Posterior cingulate gyrus (tissue), 11 donors: ENCODE data around the gene MFAP2.
A peak's percentile ranks its signal among the peaks of the same experiment; 100 is the strongest.

ENCODE experiments used
- DNase-seq, 10 donors: peaks; one replicate each; pipeline versions ENCODE4 v3.0.0 to v3.0.0-alpha.2; 2020 to 2021; ENCODE audit warnings: mixed read lengths in 3 of 10
- intact Hi-C: fragments of 100-400 bp; cut with DNase I; formaldehyde crosslinking; loops from one replicate; pipeline ENCODE4 v1.15.1; 2023

MFAP2 gene

GRCh38 chr1:16980473-16981268 lies at the start of gene MFAP2:
Gene MFAP2 (minus strand): TSS chr1:16980620. CDS start chr1:16978273, 2,347 bp downstream.
- intact Hi-C loops, result no loop called here
- no peak for DNase-seq

- intact Hi-C loops, result no loop called here
- DNase-seq, result no peak
These were observed 49.8 kb upstream of the MFAP2 start for GRCh38 chr1:17030206-17030605.

- no peak for DNase-seq
- intact Hi-C loops, result no loop called here
These were observed 48.3 kb upstream of the MFAP2 start for GRCh38 chr1:17028662-17029188.

- intact Hi-C loops, result no loop called here
These were observed 47.5 kb upstream of the MFAP2 start for GRCh38 chr1:17027900-17028299.

GRCh38 chr1:17027403-17027802 lies 47.0 kb upstream of the MFAP2 start:
- no peak for DNase-seq
- intact Hi-C loops, result no loop called here

More at GRCh38 chr1:17027900-17028299, 47.5 kb upstream of the MFAP2 start:
- DNase-seq, result no peak

- intact Hi-C loops, result no loop called here
- no peak for DNase-seq
These were observed 44.3 kb upstream of the MFAP2 start for GRCh38 chr1:17024721-17025120.

GRCh38 chr1:17023573-17023972 lies 43.2 kb upstream of the MFAP2 start:
- no peak for DNase-seq
- intact Hi-C loops, result no loop called here

- no peak for DNase-seq
- intact Hi-C loops, result no loop called here
These were observed 42.7 kb upstream of the MFAP2 start for GRCh38 chr1:17023102-17023501.

GRCh38 chr1:17021896-17022295 lies 41.5 kb upstream of the MFAP2 start:
- intact Hi-C loops, result no loop called here

GRCh38 chr1:17020502-17020901 lies 40.1 kb upstream of the MFAP2 start:
- intact Hi-C loops, result no loop called here

More at GRCh38 chr1:17021896-17022295, 41.5 kb upstream of the MFAP2 start:
- DNase-seq, result peak in 7 of 10 donors; percentile 14 to 91 (median 43)

GRCh38 chr1:17018849-17019248 lies 38.4 kb upstream of the MFAP2 start:
- no peak for DNase-seq
- intact Hi-C loops, result loop anchor here (10.0 kb wide), 1 partner anchor 54 kb away; no protein-coding TSS in a partner anchor

More at GRCh38 chr1:17020502-17020901, 40.1 kb upstream of the MFAP2 start:
- DNase-seq, result no peak

- intact Hi-C loops, result loop anchor here (10.0 kb wide), 1 partner anchor 53 kb away; no protein-coding TSS in a partner anchor
- DNase-seq, result no peak
These were observed 37.0 kb upstream of the MFAP2 start for GRCh38 chr1:17017435-17017834.

GRCh38 chr1:17016317-17016661 lies 35.9 kb upstream of the MFAP2 start:
- intact Hi-C loops, result loop anchor here (10.0 kb wide), 1 partner anchor 51 kb away; no protein-coding TSS in a partner anchor
- no peak for DNase-seq

GRCh38 chr1:17014671-17015567 lies 34.5 kb upstream of the MFAP2 start:
- intact Hi-C loops, result loop anchor here (10.0 kb wide), 1 partner anchor 50 kb away; no protein-coding TSS in a partner anchor

GRCh38 chr1:17013491-17014320 lies 33.3 kb upstream of the MFAP2 start:
- peak in 4 of 10 donors; percentile 29 to 65 (median 56) for DNase-seq
- intact Hi-C loops, result loop anchor here (10.0 kb wide), 1 partner anchor 49 kb away; no protein-coding TSS in a partner anchor

More at GRCh38 chr1:17014671-17015567, 34.5 kb upstream of the MFAP2 start:
- DNase-seq, result no peak

GRCh38 chr1:17012775-17013490 lies 32.5 kb upstream of the MFAP2 start:
- DNase-seq, result peak in 3 of 10 donors; percentile 39 to 74 (median 68)
- intact Hi-C loops, result loop anchor here (10.0 kb wide), 1 partner anchor 48 kb away; no protein-coding TSS in a partner anchor

GRCh38 chr1:17011439-17012307 lies 31.3 kb upstream of the MFAP2 start, which contains the start of gene ATP13A2:
Gene ATP13A2 (minus strand): TSS chr1:17011928. CDS start chr1:17011738, 190 bp downstream.
- intact Hi-C loops, result loop anchor here (10.0 kb wide), 1 partner anchor 47 kb away; no protein-coding TSS in a partner anchor
- DNase-seq, result peak; percentile 62 to 98 (median 86)

GRCh38 chr1:17011092-17011438 lies 30.6 kb upstream of the MFAP2 start:
- intact Hi-C loops, result loop anchor here (10.0 kb wide), 1 partner anchor 46 kb away; no protein-coding TSS in a partner anchor
- peak in 1 of 10 donors; percentile 70 for DNase-seq
